ENCODE data around the gene CDRT15.
"Not testable (repeated sequence)": the region's sequence is repeated elsewhere in the genome, so short reads cannot be mapped to it uniquely, and the experiment has no call there.

Gene CDRT15

DNA sequence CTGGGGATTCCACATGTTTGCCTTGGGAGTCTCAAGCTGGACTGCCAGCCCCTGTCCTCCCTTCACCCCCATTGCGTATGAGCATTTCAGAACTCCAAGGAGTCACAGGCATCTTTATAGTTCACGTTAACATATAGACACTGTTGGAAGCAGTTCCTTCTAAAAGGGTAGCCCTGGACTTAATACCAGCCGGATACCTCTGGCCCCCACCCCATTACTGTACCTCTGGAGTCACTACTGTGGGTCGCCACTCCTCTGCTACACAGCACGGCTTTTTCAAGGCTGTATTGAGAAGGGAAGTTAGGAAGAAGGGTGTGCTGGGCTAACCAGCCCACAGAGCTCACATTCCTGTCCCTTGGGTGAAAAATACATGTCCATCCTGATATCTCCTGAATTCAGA is 28.9 kb downstream of the CDRT15 start:
- no peak for DNase-seq (ENCODE audit: low read depth in 1 of 2, low spot score in 1 of 2)

DNA sequence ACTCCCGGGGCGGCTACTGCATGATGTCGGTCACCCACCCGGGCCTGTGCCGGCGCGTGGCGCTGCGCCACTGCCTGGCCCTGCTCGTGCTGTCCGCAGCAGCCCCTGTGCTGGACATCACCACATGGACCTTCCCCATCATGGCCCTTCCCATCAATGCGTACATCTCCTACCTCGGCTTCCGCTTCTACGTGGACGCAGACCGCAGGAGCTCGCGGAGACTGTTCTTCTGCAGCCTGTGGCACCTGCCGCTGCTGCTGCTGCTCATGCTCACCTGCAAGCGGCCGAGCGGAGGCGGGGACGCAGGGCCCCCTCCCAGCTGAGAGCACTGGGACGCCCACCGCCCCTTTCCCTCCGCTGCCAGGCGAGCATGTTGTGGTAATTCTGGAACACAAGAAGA is 29.8 kb downstream of the CDRT15 start:
- DNase-seq (ENCODE audit: low read depth in 1 of 2, low spot score in 1 of 2), result no peak

DNA sequence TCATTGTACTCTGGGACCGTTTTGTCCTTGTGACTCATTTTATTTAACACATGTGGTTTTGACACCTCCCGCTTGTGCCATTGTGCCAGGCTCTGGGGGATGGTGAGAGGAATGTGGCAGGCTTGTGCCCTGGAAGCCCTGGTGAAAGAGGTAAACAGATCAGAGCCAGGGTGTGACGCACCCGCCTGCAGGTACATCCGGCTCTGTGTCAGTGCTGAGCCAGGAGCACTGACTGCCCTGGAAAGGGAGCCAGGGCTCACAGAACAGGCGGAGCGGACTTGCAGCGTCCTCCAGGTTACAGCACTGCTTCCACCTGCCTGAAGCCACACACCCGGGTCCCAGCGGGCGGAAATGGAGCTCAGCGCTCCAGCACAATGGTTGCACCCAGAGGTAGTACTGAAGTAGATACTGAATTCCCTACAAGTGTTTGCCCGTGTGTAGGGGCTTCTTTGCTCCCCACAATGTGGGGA is 30.6 kb downstream of the CDRT15 start:
- peak in 1 of 2 donors; percentile 57 for DNase-seq (ENCODE audit: low read depth in 1 of 2, low spot score in 1 of 2)

DNA sequence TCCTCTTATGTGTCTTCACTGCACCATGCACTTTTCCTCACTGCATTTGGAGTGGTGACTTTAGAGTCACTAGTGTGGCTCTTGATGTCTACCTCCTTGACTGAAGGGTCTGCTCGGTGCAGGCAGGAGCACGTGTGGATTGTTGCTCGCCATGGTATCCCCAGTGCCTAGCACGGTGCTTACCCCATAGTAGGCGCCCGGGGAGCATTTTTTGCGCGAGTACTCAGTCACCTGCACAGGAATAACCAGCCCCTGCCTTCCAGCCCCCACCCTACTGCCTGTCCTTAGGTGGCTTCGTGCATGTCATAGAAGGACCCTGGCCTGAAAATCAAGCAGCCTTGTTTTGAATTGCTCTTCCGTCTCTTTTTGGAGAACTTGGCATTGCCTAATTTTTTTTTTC is 31.3 kb downstream of the CDRT15 start:
- no peak for DNase-seq (ENCODE audit: low read depth in 1 of 2, low spot score in 1 of 2)

DNA sequence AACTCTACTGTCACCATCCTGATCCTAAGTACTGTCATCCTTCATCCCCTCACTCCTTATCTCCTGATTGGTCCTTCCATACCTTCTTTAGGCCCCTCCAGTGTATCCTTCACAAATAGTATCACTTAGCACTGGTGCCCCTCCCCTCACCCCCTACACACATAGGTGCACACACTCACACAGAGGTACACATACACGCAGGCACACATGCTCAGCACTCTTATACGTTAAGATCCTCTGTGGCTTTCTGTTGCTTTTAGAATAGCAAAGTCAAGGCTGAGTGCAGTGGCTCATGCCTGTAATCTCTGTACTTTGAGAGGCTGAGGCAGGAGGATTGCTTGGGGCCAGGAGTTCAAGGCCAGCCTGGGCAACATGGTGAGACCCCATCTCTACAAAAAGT is 32.1 kb downstream of the CDRT15 start:
- no peak for DNase-seq (ENCODE audit: low read depth in 1 of 2, low spot score in 1 of 2)

DNA sequence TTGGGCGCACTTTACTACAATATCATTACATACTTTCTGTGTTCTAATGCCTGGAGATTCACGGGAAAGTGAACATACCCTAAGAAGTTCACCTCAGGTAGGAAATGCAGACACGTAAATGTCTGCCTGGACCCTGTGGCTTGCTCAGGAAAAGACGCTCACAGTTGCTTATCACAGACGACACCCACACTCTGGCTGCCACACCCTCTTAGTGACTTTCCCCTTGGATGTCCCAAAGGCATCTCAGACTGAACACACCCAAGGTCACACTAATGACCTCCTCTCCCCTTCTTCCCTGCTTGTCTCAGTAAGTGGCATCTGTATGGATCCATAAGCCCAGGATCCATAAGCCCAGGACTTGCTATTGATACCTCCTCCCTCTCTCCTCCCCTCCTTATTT is 32.6 kb downstream of the CDRT15 start:
- no peak for DNase-seq (ENCODE audit: low read depth in 1 of 2, low spot score in 1 of 2)

DNA sequence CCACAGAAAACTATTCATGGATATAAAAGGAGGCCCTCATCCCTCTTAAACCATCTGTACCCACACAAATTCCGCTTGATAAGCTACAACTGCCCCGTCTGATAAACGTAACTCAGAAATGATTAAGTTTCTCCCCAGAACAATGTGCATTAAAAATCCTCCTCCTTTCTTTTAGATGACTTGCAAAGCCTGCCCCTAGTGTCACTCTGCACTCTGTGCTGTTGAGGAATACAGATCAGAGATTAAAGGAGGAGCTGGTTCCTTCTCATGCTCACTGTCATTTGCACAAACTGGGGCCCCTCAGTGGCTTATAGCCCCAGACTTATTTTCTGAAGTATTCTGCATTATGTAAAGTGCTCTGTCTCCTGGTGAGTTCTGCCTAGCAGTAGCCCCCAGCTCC is 33.3 kb downstream of the CDRT15 start:
- no peak for DNase-seq (ENCODE audit: low read depth in 1 of 2, low spot score in 1 of 2)

DNA sequence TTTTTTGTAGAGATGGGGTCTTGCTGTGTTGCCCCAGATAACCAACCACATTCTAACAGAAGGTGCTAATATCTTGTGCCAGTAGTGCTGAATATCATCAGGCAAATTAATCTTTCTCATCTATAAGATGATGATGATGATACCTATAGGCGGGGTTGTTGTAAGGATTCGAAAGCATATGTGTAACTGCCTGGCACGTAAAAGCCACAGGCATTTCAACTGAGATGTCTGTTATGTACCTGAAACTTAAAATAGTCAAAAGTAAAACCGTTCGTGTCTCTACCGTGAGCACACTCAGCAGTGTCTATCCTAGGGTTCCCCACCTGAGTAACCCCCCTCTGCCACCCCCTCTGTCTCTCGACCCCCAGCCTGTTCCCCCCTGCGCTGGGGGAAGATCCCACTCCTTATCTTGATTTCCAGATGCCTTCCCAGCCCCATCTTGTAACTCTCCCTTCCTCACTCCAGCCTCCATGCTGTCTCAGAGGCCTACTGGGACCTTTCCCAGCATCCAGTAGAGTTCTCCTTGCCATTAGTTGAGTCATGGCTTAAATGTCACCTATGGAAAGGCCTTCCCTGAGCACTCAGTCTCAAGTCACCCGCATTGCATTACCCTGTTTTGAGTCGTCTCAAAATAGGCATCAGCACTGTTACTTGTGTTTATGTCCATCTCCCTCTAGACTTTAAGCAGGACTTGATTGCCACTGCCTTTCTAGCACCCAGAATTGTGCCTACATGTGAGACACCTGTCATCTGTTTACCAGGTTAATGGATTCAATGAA is 34.1 kb downstream of the CDRT15 start:
- DNase-seq (ENCODE audit: low read depth in 1 of 2, low spot score in 1 of 2), result no peak

DNA sequence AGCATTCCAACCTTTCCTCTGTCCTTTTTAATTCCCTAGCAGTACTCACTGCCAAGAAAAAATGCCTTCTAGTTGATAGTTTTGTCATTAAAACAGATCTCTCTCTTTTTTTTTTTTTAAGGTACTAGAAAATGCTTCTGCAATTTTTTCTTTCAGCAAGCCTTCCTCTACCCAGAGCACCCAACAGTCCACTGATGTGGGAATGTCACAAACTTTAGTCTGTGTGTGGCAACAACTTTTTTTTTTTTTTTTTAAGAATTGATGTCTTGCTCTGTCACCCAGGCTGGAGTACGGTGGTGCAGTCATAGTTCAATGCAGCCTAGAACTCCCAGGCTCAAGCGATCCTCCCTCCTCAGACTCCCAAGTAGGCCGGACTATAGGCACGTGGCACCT is 34.7 kb downstream of the CDRT15 start:
- no peak for DNase-seq (ENCODE audit: low read depth in 1 of 2, low spot score in 1 of 2)

DNA sequence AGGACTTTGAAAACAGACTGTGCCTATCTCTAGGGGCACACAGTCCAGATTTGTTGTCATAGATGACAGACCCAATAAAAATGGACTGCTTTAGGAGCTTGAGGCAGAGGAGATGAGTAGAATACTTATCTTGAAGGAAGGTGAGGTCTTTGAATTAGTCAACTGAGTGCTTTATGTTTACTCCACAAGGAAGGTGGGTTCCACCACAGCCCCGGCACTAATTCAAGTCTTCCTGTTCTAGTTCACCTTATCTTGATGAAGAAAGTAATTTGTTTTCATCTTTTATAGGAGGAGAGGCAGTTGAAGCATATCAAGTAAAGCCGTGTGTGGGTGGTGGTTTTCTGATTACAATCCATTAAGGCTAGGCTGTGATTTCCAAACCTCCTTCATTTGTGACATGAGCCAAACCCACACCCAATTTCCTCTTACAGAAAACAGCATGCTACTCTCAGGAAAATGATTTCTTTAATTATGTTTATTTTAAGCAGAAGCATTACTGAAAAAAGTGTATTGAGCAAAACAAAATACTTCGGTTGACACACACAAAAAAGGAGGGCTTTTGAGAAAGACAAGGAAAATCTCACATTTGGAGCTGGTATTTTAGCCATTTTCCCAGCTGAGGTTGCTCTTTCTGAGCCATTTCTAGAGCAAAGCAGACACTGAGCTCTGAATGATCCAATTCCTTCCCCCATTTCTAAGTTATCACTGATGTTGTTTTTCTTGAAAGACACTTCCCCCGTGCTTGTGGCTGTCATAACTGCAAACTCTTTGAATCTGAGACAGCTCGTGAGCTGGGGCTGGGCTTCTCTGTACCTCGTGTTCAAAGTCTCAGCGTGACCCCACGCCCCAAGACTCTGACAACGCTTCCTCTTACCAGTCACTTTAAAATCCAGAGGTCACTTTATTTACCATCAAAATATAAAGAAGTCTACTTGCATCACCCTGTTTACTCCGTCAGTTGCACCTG is 35.4 kb downstream of the CDRT15 start:
- DNase-seq (ENCODE audit: low read depth in 1 of 2, low spot score in 1 of 2), result no peak

DNA sequence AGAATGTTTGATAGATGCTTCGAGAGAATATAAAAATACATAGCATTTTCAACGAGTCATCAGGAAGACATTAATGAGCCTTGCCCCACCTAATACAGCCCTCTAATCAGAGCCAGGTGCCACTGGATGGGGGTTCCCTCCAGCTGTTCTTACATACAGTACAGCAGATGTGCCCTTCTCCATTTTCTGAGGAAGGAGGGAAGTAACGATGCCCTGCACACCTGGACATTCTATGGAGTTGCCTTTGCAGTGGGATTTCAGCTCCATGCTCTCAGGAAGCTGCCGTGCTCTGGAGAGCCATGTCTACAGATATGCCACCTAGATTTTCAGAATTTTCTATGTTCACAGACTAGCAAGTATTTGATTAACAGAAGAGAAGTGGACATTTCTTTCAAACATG is 36.3 kb downstream of the CDRT15 start:
- DNase-seq (ENCODE audit: low read depth in 1 of 2, low spot score in 1 of 2), result no peak

DNA sequence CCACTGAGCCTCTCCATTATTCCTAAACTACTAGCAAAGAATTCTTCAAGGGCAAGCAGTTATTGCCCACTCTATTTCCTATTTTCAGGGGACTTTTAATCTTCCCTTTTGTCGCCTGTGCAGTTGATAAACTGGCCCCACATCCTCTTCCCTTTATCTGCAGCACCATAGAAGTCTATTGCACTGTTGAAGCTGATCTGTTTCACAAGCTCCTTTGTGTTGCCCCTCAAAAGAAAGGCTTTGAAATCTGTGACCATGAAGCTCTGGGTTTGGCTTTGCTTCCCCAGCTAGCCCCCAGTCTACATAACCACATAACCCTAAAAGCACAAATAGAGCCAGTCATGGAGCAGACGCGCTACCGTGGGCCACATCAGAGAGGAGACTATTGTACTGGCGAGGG is 37.1 kb downstream of the CDRT15 start:
- DNase-seq (ENCODE audit: low read depth in 1 of 2, low spot score in 1 of 2), result no peak

DNA sequence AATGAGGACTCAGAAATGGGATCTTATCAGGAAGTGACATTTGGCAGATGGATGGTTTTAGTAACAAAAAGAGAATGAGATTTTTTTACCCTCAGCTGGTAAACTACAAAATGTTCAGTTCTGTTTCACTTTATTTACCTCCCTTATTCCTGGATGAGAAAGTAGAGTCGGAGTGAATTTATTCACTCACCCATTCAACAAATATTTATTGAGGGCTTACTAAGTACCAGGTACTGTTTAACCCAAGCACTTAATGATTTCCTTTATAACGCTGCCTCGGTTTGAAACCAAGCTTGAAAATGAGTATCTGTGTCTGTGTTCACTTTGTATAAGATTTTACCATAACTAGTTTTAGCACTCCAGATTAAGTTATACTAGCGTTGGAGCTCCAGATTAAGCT is 38.1 kb downstream of the CDRT15 start:
- no peak for DNase-seq (ENCODE audit: low read depth in 1 of 2, low spot score in 1 of 2)

DNA sequence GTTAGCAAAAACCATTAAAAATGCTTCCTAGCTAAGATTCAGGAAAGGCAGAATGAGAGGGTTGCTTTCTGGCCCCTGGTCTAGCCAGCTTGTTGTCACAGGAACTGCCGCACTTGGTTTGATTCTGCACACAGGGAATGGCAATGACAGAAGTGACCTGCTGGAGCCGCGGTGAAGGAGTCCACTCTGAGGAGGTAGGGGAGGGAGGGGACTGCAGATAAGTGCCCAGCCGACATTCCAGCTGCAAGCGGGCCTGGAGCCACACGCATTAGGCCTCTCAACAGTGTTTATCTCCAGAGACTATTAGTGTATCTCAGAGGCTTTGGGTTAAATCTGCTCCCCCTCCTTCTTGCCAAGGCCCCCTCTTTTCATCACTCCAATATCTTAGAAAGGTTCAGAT is 38.6 kb downstream of the CDRT15 start:
- no peak for DNase-seq (ENCODE audit: low read depth in 1 of 2, low spot score in 1 of 2)

DNA sequence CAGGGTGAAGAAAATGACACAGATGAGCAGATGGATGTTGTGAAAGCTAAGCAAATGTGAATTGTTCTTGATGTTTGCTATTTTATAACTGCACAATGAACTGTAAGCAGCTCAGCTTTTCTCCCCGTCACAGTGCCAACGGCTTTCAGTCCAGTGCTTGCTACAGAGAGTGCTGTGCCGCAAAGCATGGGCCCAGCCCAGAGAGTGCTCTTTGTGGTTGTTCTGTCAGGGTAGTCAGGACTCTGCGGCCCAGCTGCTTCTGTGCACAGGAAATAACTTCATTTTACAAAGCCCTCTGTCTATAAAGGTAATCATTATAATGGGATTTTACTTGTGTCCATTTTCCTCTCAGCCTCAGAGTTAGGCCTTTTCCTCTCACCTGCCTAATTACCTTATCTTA is 39.1 kb downstream of the CDRT15 start:
- no peak for DNase-seq (ENCODE audit: low read depth in 1 of 2, low spot score in 1 of 2)

DNA sequence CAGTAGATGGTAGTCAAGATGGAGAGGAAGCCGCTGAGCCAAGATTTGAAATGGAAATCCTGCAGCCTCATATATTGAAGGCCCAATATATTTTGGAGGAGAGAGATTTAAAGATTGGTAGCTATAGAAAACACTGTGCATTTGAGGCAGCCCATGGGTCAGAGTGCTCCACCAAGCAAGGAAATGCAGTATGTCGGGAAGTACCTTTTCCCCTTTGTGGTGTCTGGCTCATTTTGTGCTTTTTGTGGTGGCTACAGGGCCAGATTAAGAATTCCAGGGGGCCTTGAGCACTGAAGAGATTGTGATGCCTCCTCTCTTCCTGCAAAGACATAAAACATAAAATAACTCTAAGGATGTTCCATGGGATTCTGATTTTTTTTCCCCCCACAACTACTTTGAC is 39.6 kb downstream of the CDRT15 start:
- no peak for DNase-seq (ENCODE audit: low read depth in 1 of 2, low spot score in 1 of 2)

DNA sequence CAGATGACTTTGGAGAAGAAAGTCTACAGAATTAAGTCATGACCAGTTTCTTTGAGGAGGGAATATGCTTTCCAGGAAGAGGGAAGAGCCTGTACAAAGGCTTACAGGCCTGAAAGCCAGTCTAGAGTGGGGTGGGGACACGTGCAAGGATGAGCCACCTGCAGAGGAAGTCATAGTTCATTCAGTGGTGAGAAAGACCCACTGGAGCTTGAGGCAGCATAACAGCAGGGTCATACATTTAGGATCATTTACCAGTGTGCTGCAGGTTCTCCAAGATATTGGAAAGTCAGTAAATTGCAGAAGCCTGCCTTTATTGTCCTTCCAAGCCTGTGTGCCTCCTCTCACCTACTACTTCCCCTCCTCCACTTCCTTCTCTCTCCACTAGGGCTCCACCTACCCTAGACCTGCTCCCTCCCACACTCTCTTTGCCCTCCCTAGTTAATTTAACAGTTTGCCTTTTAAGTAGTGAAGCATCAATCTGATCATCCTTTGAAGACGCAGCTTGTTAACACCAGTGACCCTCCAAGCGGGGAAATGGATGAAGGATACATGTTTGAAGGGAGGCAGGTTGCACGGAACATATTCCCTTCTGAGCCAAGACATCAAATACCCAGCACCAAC is 40.2 kb downstream of the CDRT15 start:
- DNase-seq (ENCODE audit: low read depth in 1 of 2, low spot score in 1 of 2), result no peak

DNA sequence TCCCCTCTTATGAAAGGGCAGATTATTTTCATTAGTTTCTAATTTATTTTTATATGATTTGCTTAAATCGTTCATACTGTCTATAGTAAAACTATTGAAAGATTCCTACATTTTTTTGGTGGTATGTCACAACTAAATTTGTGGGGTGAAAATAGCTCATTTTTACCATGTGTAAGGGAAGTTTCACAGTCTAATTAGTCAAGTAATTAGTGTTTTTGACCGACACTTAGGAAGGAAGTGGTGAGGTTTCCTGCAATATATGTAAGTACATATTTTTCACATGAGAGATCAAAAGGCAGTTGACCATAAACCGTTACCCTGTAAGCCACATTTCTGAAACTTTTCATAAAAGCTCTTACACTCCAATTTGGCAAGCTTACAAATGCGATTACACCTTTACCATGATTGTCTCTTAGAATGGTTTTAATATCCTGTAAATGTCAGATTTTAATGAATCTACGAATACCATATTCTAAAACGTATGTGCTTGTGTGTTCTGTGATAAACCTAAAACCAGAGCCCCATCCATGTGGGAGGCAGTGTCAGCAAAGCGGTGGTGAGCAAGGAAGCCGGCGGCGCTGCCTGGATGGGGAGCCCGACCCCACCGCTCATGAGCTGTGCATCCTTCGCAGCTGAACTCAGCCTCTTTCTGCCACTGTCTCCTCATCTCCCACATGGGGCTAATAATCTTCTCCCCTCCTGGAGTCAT is 43.9 kb downstream of the CDRT15 start:
- not testable (repeated sequence) for DNase-seq (ENCODE audit: low read depth in 1 of 2, low spot score in 1 of 2)

DNA sequence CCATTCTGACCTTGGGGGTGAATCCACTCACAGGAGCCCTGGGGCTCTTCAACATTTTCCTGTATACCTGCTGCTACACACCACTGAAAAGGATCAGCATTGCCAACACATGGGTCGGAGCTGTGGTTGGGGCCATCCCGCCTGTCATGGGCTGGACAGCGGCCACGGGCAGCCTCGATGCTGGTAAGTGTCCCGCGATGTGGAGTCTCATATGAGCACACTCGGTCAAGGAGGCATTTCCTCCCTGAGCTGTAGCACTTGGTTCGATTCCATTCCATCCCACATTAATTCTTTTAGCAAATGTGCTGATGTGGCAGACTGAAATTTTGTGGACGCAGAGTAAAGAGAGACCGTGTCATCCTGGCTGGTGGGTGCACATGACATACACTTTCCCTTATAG is 44.6 kb downstream of the CDRT15 start:
- not testable (repeated sequence) for DNase-seq (ENCODE audit: low read depth in 1 of 2, low spot score in 1 of 2)

DNA sequence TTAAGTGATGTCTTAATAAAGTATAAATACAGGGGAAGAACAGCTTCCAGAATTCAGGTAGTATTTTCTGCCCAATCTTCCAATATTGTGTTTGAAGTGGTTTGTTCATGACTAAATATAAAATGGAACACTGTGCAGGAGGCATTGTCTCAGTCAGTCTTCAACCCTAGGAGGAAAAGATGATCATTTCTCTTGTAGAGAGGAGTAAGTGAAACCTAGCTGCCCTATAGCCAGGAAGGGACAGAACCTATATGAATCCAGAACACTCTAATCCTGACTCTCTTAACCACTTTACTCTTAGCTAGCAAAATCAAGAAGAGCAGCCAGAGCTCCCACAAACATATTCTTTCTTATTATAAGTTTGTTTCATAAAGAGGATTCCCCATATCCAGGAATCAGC is 45.2 kb downstream of the CDRT15 start:
- not testable (repeated sequence) for DNase-seq (ENCODE audit: low read depth in 1 of 2, low spot score in 1 of 2)

DNA sequence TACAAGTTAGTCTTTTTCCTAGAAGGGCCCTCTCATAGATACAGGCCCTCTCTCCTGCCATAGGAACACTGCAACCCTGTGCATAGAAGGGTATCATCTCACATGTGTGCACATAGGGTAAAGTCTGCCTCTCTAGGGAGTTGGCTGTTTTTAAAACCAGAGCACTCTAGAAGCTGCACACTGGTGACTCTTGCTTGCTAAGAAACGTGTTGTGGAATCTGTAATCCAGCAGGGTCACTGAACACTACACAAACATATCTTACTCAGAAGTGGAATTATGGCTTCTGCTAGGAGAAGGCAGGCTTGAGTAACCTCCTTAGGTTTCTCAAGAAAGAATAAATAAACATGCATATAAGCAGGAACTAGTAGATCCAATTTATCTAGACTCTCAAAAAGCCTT is 45.9 kb downstream of the CDRT15 start:
- DNase-seq (ENCODE audit: low read depth in 1 of 2, low spot score in 1 of 2), result not testable (repeated sequence)
